ENCODE data around the gene ATG10.

GRCh38 chr5:82011761-82012160 lies 39.9 kb downstream of the ATG10 start:
- TF ChIP-seq POLR2AphosphoS5 (IDR thresholded peaks at IDR 0.05; ENCODE audit: low read depth) (no peak), CREB1 (CRISPR knock-in tag; IDR thresholded peaks at IDR 0.05; ENCODE audit: low read depth) (no peak), ZNF331 (CRISPR knock-in tag; IDR thresholded peaks at IDR 0.05; ENCODE audit: low read depth) (no peak), CTCF (conservative IDR thresholded peaks at IDR 0.05; ENCODE audit: low read depth in 2 of 2) (no peak), EZH2phosphoT487 (IDR thresholded peaks at IDR 0.05; ENCODE audit: unreplicated experiment) (no peak), REST (IDR thresholded peaks at IDR 0.05; ENCODE audit: unreplicated experiment) (no peak), EZH2 (IDR thresholded peaks at IDR 0.05; ENCODE audit: low read depth, unreplicated experiment) (no peak), STAT1 (IDR thresholded peaks at IDR 0.05; ENCODE audit: unreplicated experiment) (no peak), JUNB (IDR thresholded peaks at IDR 0.05; ENCODE audit: unreplicated experiment) (no peak), ETS1 (IDR thresholded peaks at IDR 0.05) (no peak), NANOG (IDR thresholded peaks at IDR 0.05; ENCODE audit: borderline replicate concordance) (no peak), ZNF114 (CRISPR knock-in tag; IDR thresholded peaks at IDR 0.05) (no peak)
